Fibroblast of pulmonary artery (primary cell): ENCODE results near the gene XYLT1.

Experiments
- DNase-seq: peaks from one replicate; pipeline ENCODE4 v3.0.0-alpha.2; 2010; ENCODE audit warnings: low read depth
- H3K4me3 ChIP-seq: replicated peaks from 2 replicates; pipeline ENCODE4 v1.5.1; 2011; ENCODE audit warnings: low read depth, mild to moderate bottlenecking, control low read depth, low read length, moderate library complexity
- TF ChIP-seq, protein P1 (sequence below): IDR thresholded peaks from 2 replicates; pipeline ENCODE4 v1.5.1; 2011; ENCODE audit warnings: mild to moderate bottlenecking, control low read depth, low read length, inconsistent platforms; ENCODE audit errors: missing control alignments

XYLT1 gene

DNA sequence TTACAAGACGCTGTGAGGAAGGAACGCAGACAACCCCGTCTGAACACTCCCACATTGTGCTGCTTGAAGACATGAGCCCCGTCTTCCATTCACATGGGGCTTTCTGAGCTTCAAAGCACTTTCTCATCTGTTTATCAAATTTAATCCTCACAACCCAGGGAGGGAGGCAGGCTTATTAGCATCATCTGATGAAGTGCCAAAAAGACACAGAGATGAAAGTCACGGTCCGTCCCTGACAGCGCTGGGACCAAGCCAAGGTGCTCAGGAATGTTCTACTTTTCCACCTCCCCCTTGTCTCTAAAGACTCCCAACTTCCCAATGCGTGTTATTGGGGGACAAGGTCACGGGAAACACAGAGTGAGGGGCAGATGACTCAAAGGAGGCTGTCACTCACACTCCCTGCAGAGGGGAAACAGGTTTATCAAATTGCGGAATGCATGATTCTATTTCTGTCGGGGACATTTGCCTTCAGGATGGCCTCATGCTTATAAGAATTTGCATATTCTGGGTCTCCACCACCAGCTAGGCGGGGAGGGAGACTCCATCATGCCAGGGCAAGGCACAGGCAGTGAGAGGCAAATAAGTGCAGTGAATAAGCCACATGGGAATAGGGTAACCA lies 10.7 kb downstream of the XYLT1 start:
- DNase-seq = no peak
- no peak overlapping the region for H3K4me3 ChIP-seq
- TF ChIP-seq, protein P1, sequence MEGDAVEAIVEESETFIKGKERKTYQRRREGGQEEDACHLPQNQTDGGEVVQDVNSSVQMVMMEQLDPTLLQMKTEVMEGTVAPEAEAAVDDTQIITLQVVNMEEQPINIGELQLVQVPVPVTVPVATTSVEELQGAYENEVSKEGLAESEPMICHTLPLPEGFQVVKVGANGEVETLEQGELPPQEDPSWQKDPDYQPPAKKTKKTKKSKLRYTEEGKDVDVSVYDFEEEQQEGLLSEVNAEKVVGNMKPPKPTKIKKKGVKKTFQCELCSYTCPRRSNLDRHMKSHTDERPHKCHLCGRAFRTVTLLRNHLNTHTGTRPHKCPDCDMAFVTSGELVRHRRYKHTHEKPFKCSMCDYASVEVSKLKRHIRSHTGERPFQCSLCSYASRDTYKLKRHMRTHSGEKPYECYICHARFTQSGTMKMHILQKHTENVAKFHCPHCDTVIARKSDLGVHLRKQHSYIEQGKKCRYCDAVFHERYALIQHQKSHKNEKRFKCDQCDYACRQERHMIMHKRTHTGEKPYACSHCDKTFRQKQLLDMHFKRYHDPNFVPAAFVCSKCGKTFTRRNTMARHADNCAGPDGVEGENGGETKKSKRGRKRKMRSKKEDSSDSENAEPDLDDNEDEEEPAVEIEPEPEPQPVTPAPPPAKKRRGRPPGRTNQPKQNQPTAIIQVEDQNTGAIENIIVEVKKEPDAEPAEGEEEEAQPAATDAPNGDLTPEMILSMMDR = no peak

DNA sequence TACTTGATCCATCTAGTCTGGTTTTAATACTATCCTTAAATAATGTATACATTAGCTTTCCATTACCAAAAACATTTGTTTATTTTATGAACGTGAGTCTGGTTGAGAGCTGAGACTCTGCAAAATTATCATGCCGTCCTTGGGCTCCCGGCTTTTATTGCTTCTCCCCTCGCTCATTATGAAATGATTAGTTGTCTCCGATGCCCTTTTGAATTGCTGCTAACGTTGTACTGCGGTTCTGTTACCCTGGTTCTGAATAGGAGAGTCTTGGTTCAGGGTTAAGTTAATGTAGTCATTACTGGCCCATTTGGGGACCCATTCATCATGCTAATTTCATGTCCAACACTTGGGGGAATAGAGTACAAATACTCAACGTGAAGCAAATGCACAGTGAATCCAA lies 12.8 kb downstream of the XYLT1 start:
- no peak for DNase-seq
- TF ChIP-seq, protein P1 = no peak
- H3K4me3 ChIP-seq = no peak overlapping the region

GRCh38 chr16:17457513-17457912 lies 13.2 kb downstream of the XYLT1 start:
- TF ChIP-seq, protein P1 = no peak
- H3K4me3 ChIP-seq = no peak overlapping the region
- DNase-seq = no peak

DNA sequence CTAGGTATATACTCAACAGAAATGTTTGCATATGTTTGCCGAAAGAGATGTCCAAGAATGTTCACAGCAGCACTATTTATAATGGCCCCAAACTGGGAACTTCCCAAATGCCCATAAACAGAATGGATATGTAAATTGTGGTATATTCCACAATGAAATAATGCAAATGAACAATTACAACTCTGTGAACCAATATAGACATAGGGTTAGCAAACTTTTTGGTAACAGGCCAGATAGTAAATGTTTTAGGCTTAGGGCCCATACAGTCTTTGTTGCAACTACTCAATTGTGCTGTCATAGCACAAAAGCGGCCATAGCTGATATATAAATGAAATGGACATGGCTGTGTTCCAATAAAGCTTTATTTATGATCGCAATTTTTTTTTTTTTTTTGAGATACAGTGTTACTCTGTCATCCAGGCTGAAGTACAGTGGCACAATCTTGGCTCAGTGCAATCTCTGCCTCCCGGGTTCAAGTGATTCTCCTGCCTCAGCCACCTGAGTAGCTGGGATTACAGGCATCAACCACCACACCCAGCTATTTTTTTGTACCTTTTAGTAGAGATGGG lies 16.5 kb downstream of the XYLT1 start:
- TF ChIP-seq, protein P1 = no peak
- no peak for DNase-seq
- H3K4me3 ChIP-seq = no peak overlapping the region

GRCh38 chr16:17453364-17454038 lies 17.3 kb downstream of the XYLT1 start:
- no peak for DNase-seq
- TF ChIP-seq, protein P1 = no peak
- H3K4me3 ChIP-seq = no peak overlapping the region

DNA sequence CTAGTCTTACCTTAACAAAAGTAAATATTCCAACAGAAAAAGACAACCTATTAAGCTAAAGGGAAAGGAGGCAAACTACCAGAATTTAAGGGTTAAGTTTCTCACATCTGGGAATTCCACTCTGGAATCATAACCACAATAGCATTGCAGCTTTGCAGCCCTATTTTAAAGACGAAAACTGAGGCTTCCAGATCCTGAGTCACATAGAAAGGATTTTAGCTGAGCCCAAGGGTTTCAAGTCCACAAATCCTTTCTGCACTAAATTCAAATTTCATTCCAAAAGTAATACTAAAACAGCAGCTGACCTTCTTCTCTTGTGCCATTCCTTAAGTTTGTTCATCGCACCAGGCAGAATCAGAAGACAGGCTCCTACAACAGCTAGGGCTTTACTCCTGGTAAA lies 17.8 kb downstream of the XYLT1 start:
- no peak overlapping the region for H3K4me3 ChIP-seq
- TF ChIP-seq, protein P1 = no peak
- no peak for DNase-seq
